Endothelial cell (in vitro differentiated cells): ENCODE measurements around the gene CARD8. TPM values are rescaled to one million over a fixed set of nuclear protein-coding genes. Genes with fewer than 3 reads are reported as not detected.

ENCODE experiments used
- DNase-seq: peaks from one replicate; pipeline ENCODE4 v3.0.0; 2021; ENCODE audit warnings: low spot score
- H3K27ac Mint-ChIP-seq: one replicate; pipeline ENCODE4 v1.8.0; 2021; ENCODE audit warnings: mixed read lengths, inconsistent platforms; ENCODE audit not compliant: unreplicated experiment
- H3K27me3 Mint-ChIP-seq: one replicate; pipeline ENCODE4 v1.8.0; 2021; ENCODE audit warnings: mild to moderate bottlenecking, moderate library complexity, mixed read lengths, inconsistent platforms; ENCODE audit not compliant: unreplicated experiment
- H3K36me3 Mint-ChIP-seq: one replicate; pipeline ENCODE4 v1.8.0; 2021; ENCODE audit warnings: mild to moderate bottlenecking, low read depth, mixed read lengths, inconsistent platforms; ENCODE audit not compliant: unreplicated experiment
- H3K4me1 Mint-ChIP-seq: one replicate; pipeline ENCODE4 v1.8.0; 2021; ENCODE audit warnings: mild to moderate bottlenecking, mixed read lengths, inconsistent platforms; ENCODE audit not compliant: unreplicated experiment
- H3K4me3 Mint-ChIP-seq: one replicate; pipeline ENCODE4 v1.8.0; 2021; ENCODE audit warnings: mild to moderate bottlenecking, mixed read lengths, inconsistent platforms; ENCODE audit not compliant: unreplicated experiment
- H3K9me3 Mint-ChIP-seq: one replicate; pipeline ENCODE4 v1.8.0; 2021; ENCODE audit warnings: mixed read lengths, inconsistent platforms; ENCODE audit not compliant: unreplicated experiment
- total RNA-seq: library from RNA; stranded (reverse); fragmentation: NEBNext Ultra II Directional; extraction: Animal tissue kit (Norgen Biotek cat#: 25700); gene quantifications from one replicate; pipeline ENCODE4 v1.2.1, GENCODE V29; 2021; ENCODE audit not compliant: unreplicated experiment
- TF ChIP-seq, protein P1 (sequence below): fragments of 200-600 bp; sonication (generic); IDR thresholded peaks from one replicate; pipeline ENCODE4 v1.5.0; 2021; ENCODE audit warnings: antibody characterized with exemption; ENCODE audit not compliant: unreplicated experiment

The CARD8 gene
- total RNA-seq, 1 donor from 2014 or later: 210 TPM

DNA sequence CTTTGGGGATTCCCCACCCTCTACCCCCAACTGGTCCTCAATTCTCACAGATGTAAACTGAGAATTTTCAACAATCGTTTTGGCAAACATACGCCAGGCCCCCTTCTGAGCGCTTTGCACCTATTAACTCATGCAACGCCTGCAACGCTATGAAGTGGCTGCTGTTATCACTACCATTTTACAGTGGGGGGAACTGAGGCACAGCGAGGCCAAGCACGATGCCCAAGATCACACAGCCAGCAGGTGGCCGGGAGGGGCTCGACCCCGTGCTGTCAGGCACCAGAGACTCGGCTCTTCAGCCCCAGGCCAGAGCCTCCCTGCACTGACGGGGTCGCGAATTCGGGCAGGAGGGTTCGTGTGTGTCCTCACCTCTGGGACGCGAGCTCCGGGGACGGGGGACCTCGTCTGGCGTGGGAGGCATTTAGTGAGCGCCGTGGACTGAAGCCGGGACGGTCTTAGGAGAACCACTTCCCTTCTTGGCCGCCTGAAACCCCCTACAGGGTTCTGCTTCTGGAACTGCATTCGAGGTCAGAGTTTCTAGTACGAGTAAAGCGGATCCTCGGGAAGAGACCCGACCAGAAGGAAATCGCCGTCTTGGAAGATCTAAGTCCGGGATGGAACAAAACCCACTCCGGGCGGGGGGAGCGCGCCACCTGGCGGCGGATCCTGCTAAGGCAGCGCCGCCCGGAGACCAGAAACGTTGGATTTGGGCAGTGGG is 35.2 kb upstream of the CARD8 start:
- peak; percentile 88 for DNase-seq
- no peaks in the 10 kb centered on the region for H3K4me1 Mint-ChIP-seq
- TF ChIP-seq, protein P1, sequence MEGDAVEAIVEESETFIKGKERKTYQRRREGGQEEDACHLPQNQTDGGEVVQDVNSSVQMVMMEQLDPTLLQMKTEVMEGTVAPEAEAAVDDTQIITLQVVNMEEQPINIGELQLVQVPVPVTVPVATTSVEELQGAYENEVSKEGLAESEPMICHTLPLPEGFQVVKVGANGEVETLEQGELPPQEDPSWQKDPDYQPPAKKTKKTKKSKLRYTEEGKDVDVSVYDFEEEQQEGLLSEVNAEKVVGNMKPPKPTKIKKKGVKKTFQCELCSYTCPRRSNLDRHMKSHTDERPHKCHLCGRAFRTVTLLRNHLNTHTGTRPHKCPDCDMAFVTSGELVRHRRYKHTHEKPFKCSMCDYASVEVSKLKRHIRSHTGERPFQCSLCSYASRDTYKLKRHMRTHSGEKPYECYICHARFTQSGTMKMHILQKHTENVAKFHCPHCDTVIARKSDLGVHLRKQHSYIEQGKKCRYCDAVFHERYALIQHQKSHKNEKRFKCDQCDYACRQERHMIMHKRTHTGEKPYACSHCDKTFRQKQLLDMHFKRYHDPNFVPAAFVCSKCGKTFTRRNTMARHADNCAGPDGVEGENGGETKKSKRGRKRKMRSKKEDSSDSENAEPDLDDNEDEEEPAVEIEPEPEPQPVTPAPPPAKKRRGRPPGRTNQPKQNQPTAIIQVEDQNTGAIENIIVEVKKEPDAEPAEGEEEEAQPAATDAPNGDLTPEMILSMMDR: peak; percentile 98
- H3K9me3 Mint-ChIP-seq: no peaks in the 10 kb centered on the region
- H3K36me3 Mint-ChIP-seq: peaks cover 16% of the 10 kb centered on the region
- peak overlapping the region; percentile 74 for H3K4me3 Mint-ChIP-seq
- H3K27me3 Mint-ChIP-seq: peaks cover 7% of the 10 kb centered on the region
- H3K27ac Mint-ChIP-seq: peak overlapping the region; percentile 24

DNA sequence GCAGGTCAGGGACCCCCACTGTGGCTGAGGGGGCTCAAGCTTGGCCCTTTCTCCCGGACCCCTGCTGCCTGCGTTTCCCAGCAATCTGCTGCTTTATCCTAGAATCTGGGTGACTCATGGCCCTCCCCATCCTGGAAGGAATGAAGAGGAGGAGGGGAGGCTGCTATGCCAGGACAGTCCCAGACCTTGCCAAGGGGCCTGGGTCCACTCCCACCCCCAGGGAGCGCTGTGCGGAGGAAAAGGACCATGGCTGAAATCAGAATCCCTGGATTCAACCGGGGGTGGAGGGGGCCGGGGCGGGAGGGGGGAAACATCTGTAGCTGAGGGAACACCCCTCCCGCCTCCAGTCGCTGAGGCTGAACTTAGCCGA is 34.7 kb upstream of the CARD8 start:
- peaks cover under 1% of the 10 kb centered on the region for H3K4me1 Mint-ChIP-seq
- H3K27ac Mint-ChIP-seq: no peak overlapping the region
- H3K4me3 Mint-ChIP-seq: no peak overlapping the region
- TF ChIP-seq, protein P1: no peak
- H3K36me3 Mint-ChIP-seq: peaks cover 22% of the 10 kb centered on the region
- peak; percentile 61 for DNase-seq
- H3K9me3 Mint-ChIP-seq: no peaks in the 10 kb centered on the region
- peaks cover 7% of the 10 kb centered on the region for H3K27me3 Mint-ChIP-seq

DNA sequence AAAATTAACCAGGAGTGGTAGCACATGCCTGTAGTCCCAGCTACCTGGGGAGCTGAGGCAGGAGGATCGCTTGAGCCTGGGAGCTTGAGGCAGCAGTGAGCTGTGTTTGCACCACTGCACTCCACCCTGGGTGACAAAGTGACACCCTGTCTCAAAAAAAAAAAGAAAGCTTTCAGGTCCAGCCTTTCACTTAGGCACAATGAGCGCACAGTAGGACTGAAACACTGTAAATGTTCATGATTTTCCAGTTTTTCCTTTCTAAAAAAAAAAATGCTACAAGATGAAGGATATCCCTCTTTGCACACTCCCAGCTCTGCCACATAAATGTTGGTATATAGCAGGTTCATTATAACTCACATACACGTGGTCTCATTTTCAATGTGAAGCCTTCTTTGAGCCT is 32.0 kb upstream of the CARD8 start:
- no peak for DNase-seq
- TF ChIP-seq, protein P1: no peak
- Mint-ChIP-seq H3K9me3 (no peaks in the 10 kb centered on the region), H3K27ac (no peak overlapping the region), H3K36me3 (peaks cover 44% of the 10 kb centered on the region), H3K4me3 (no peak overlapping the region), H3K4me1 (peaks cover 6% of the 10 kb centered on the region), H3K27me3 (peaks cover 3% of the 10 kb centered on the region)

DNA sequence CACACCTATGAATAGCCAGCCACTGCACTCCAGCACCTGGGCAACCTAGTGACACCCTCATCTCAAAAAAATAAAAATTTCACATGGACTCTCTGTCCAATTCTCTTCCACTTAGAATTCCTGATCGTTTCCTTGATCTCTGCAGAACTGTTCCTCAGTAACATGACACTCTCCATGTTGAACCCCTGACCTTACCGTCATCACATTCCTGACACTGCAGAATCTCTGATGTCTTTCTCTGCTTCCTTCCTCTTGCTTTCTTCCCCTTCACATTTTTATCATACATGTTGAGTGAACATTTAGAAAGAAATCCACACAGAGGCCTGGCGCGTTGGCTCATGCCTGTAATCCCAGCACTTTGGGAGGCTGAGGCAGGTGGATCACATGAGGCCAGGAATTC is 29.2 kb upstream of the CARD8 start:
- Mint-ChIP-seq H3K4me1 (peaks cover 6% of the 10 kb centered on the region), H3K4me3 (peak overlapping the region; percentile 81), H3K27ac (no peak overlapping the region), H3K36me3 (peaks cover 45% of the 10 kb centered on the region), H3K9me3 (no peaks in the 10 kb centered on the region), H3K27me3 (peaks cover 1% of the 10 kb centered on the region)
- DNase-seq: no peak
- TF ChIP-seq, protein P1: no peak

DNA sequence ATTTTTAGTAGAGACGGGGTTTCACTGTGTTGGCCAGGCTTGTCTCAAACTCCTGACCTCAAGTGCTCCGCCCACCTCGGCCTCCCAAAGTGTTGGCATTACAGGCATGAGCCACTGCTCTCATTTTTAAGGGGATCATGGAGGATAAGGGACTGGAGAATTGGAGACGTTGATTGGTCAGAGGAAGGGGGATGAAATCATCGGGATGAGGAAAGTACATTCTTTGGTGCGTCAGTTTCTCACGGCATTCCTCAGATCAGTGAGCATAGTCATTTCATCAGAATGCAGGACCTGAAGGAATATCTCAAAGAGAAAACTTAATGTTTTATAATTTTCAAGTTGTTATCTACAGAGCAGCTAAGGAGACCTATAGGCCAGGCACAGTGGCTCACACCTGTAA is 28.2 kb upstream of the CARD8 start:
- Mint-ChIP-seq H3K27ac (peak overlapping the region; percentile 8), H3K9me3 (no peaks in the 10 kb centered on the region), H3K4me1 (peaks cover 6% of the 10 kb centered on the region), H3K36me3 (peaks cover 40% of the 10 kb centered on the region), H3K27me3 (peaks cover 1% of the 10 kb centered on the region), H3K4me3 (peak overlapping the region; percentile 60)
- TF ChIP-seq, protein P1: no peak
- DNase-seq: no peak
